LNCaP clone FGC (cell line): ENCODE results near the gene DFFA.
"Not testable (repeated sequence)": the region's sequence is repeated elsewhere in the genome, so short reads cannot be mapped to it uniquely, and the experiment has no call there.

Experiments
- DNase-seq: peaks from one replicate; pipeline ENCODE4 v3.0.0-alpha.2; 2011; ENCODE audit warnings: low read depth
- H3K4me3 ChIP-seq: 2 replicates; pipeline ENCODE4 v1.5.1; 2011; ENCODE audit warnings: mild to moderate bottlenecking, low read depth, low read length, control low read depth
- CTCF ChIP-seq: IDR thresholded peaks from 2 replicates; pipeline ENCODE4 v1.5.1; 2012; ENCODE audit warnings: mild to moderate bottlenecking; ENCODE audit not compliant: control insufficient read depth, insufficient read depth; ENCODE audit errors: extremely low read depth

The DFFA gene

GRCh38 chr1:10510520-10511493 is 38.5 kb upstream of the DFFA start:
- no peak for TF ChIP-seq CTCF
- peak overlapping the region; percentile 19 for H3K4me3 ChIP-seq
- no peak for DNase-seq

DNA sequence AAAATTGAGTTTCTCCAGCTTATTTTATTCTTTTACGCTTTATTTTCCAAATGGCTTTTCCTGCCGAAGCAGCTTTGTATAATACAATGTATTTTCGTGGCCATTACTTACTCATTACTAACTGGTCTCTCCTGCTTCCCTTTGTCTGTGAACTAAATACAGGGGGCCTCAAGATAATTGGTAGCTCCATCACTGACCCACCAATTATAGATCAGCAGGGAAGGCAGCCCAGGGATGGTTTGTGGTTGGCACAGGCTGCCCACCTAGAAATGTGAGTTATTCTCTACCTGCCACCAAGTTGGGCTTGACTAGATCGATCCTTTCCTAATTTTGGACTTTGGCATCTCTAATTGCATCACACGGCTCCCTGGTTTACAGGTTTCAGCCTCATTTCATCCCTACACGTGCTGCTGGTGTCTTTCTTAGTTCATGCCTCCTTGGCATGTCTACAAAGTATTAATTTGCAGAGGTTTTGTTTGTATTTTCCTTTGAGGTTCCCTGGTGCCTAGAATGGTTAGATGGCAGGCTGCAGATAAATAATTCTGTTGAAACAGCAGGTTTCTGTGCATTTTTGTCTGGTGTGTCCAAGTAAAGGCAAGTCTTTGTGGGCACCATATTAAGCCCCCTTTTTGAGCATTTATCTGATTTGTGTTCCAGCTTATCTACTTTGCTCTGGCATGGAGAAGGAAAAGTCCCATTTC is 37.6 kb upstream of the DFFA start:
- TF ChIP-seq CTCF: no peak
- DNase-seq: no peak
- H3K4me3 ChIP-seq: no peak overlapping the region

DNA sequence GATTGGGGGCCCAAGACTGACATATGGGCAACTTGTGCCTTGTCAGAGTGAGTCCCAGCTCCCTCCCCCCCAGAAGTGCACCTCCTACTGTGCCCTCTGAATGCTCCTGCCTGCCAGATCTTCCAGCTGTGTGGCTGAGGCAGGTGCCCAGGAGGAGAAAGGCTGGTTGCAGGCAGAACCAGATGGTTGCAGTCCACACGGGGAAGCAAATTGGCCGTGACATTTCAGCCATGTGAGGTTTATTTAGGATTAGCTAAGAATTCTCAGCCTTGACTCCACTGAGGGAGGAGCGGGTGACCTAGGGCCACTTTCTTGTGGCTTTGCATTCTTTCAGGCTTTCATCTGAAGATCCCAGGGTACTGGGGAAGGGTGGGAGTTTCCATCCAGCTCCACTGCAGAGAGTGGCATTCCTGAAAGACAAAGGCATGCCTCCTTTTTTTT is 36.2 kb upstream of the DFFA start:
- H3K4me3 ChIP-seq: no peak overlapping the region
- no peak for DNase-seq
- no peak for TF ChIP-seq CTCF

DNA sequence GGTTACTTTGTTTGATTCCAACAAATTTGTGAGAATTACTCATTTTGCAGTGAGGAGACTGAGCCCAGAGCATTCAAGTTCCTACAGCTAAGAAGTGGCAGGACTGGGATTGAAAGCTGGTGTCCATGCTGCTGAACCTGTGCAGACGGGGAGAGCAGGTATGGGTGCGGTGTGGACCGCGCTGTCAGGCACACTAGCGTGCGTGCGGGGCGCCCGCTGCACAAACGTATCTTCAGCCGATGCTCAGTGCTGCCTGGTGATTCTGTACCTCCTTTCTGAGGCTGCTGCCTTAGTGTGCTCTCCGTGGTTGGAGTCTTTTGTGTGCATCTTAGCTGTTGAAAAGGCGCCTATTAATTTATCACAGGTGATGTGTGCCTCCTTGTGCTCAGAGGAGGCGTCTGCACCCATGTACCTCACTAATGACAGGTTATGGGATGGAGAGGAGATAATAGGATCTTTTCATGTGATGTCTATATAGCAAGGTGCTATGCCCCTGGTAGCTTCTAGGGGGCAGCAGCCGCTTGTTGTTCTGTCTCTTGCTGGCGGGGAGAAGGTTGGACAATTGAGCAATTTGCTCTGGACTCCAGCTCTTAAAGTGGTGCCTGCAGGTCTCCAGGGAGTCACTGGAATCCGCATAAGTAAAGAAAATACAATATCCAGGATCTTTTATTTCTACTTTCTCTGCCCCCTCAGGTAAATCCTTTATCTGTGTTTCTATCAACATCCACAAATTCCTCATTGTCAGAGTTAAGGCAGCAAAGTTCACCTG is 35.0 kb upstream of the DFFA start:
- no peak for DNase-seq
- H3K4me3 ChIP-seq: no peak overlapping the region
- peak; percentile 91 for TF ChIP-seq CTCF

DNA sequence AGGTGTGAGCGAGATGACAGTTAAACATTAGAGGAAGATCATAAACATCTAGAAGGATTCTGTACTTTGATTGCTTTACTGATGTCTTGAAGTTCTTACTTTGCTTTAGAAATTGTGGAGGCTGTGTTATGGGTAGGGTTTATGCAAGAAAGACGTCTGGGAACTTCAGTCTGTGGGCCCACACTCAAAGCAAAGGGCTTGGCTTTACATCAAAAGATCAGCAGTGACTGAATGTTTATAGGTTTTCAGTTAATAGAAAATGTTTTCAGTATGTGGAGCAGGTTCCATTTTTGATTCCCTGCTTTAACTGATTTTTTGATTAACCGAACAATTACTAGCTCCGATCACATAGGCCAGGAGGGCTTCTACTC is 34.3 kb upstream of the DFFA start:
- no peak for DNase-seq
- TF ChIP-seq CTCF: no peak
- H3K4me3 ChIP-seq: no peak overlapping the region

DNA sequence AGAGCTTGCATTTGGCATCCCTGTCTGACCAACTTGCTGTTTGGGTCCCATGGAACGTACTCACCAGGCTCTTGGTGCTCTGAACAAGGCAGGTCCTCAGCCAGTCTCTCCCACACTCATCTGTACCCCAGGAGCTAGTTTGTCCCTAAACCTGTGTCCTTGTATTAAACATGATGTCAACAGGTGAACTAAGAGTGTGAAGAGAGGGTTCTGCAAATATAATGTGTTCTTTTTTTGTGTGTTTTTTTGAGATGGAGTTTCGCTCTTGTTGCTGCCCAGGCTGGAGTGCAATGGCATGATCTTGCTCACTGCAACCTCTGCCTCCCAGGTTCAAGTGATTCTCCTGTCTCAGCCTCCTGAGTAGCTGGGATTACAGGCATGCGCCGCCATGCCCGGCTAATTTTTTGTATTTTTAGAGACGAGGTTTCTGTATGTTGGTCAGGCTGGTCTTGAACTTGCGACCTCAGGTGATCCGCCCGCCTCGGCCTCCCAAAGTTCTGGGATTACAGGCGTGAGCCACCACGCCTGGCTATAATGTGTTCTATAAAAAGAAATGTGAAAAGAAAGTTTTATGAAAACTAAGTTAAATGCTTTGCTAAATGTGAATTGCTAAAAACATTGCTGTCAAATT is 33.8 kb upstream of the DFFA start:
- DNase-seq, H3K4me3 ChIP-seq: not testable (repeated sequence)
